Mucosa of gallbladder (tissue), 1 donor: ENCODE results near the gene MAP3K5. TPM values are rescaled to one million over a fixed set of nuclear protein-coding genes. Genes with fewer than 3 reads are reported as not detected.

Source experiments
- DNase-seq: peaks from one replicate; pipeline ENCODE4 v3.0.0-alpha.2; 2020; ENCODE audit warnings: low spot score
- total RNA-seq: library from RNA; stranded (reverse); gene quantifications from one replicate; pipeline ENCODE4 v1.2.1, GENCODE V29; 2021
- donor health status: DM: no; HTN: no; CAD: no.

Gene MAP3K5
- total RNA-seq, 1 donor from 2014 or later = 15.9 TPM

GRCh38 chr6:136750696-136751521 is 41.4 kb downstream of the MAP3K5 start:
- no peak for DNase-seq

GRCh38 chr6:136749359-136749997 is 42.8 kb downstream of the MAP3K5 start:
- no peak for DNase-seq

GRCh38 chr6:136747507-136747906 is 44.8 kb downstream of the MAP3K5 start:
- no peak for DNase-seq

GRCh38 chr6:136745300-136745699 is 47.0 kb downstream of the MAP3K5 start:
- no peak for DNase-seq

GRCh38 chr6:136744889-136745288 is 47.4 kb downstream of the MAP3K5 start:
- no peak for DNase-seq

GRCh38 chr6:136742125-136742524 is 50.2 kb downstream of the MAP3K5 start:
- no peak for DNase-seq

- no peak for DNase-seq
Observed at GRCh38 chr6:136740050-136740974, 52.0 kb downstream of the MAP3K5 start.

- no peak for DNase-seq
Observed at GRCh38 chr6:136739501-136739900, 52.8 kb downstream of the MAP3K5 start.

GRCh38 chr6:136739071-136739470 is 53.2 kb downstream of the MAP3K5 start:
- no peak for DNase-seq

- no peak for DNase-seq
Observed at GRCh38 chr6:136738692-136739057, 53.6 kb downstream of the MAP3K5 start.

- DNase-seq = peak; percentile 53
Observed at GRCh38 chr6:136737871-136738691, 54.2 kb downstream of the MAP3K5 start.

- DNase-seq = no peak
Observed at GRCh38 chr6:136737374-136737844, 54.9 kb downstream of the MAP3K5 start.

GRCh38 chr6:136736281-136736960 is 55.9 kb downstream of the MAP3K5 start:
- DNase-seq = no peak

GRCh38 chr6:136734977-136735376 is 57.3 kb downstream of the MAP3K5 start:
- no peak for DNase-seq

- DNase-seq = no peak
Observed at GRCh38 chr6:136732889-136733288, 59.4 kb downstream of the MAP3K5 start.

- no peak for DNase-seq
Observed at GRCh38 chr6:136729832-136730231, 62.4 kb downstream of the MAP3K5 start.

- no peak for DNase-seq
Observed at GRCh38 chr6:136728976-136729515, 63.2 kb downstream of the MAP3K5 start.

GRCh38 chr6:136728033-136728939 is 64.0 kb downstream of the MAP3K5 start:
- no peak for DNase-seq

GRCh38 chr6:136726837-136727557 is 65.3 kb downstream of the MAP3K5 start:
- no peak for DNase-seq
